Stomach (tissue), 9 donors: Measurements from ENCODE around the gene SYNPR. TPM values are rescaled to one million over a fixed set of nuclear protein-coding genes. Genes with fewer than 3 reads are reported as not detected.

Source experiments
- DNase-seq, 2 donors: peaks; one replicate each; pipeline versions ENCODE4 v3.0.0 to v3.0.0-alpha.2; 2013 to 2019
- H3K27ac ChIP-seq, 5 donors: fragments of 200-600 bp in 4 of 5; sonication (generic) in 4 of 5; one replicate each; pipeline ENCODE4 v1.5.1; 2013 to 2019; ENCODE audit warnings: mild to moderate bottlenecking in 1 of 5, moderate library complexity in 1 of 5
- H3K27me3 ChIP-seq, 3 donors: fragments of 200-600 bp; sonication (generic); one replicate each; pipeline ENCODE4 v1.5.1; 2017 to 2019; ENCODE audit warnings: mixed run types in 1 of 3
- H3K36me3 ChIP-seq, 4 donors: fragments of 200-600 bp; sonication (generic); 1 replicate in 3 of 4; 2 replicates in 1 of 4; pipeline ENCODE4 v1.5.1; 2016 to 2019
- H3K4me1 ChIP-seq, 4 donors: fragments of 200-600 bp; sonication (generic); one replicate each; pipeline ENCODE4 v1.5.1; 2016 to 2019
- H3K4me3 ChIP-seq, 4 donors: fragments of 200-600 bp; sonication (generic) in 3 of 4; one replicate each; pipeline ENCODE4 v1.5.1; 2016 to 2019; ENCODE audit warnings: mild to moderate bottlenecking in 1 of 4
- H3K9me3 ChIP-seq, 4 donors: fragments of 200-600 bp; sonication (generic); one replicate each; pipeline ENCODE4 v1.5.1; 2016 to 2019
- CTCF ChIP-seq, 7 experiments: fragments of 450-650 bp in 4 of 7; fragments of 200-600 bp in 3 of 7; sonication (generic) in 3 of 7; IDR thresholded peaks; one replicate each; pipeline ENCODE4 v1.5.1; 2016 to 2019; ENCODE audit warnings: antibody characterized with exemption in 7 of 7, control low read depth in 2 of 7, mild to moderate bottlenecking in 1 of 7
- EP300 ChIP-seq: sonication (generic); formaldehyde crosslinking; IDR thresholded peaks from one replicate; pipeline ENCODE4 v1.6.1; 2017; ENCODE audit warnings: antibody characterized with exemption
- POLR2A ChIP-seq, 4 donors: fragments of 450-650 bp; IDR thresholded peaks; one replicate each; pipeline ENCODE4 v1.6.1; 2016; ENCODE audit warnings: antibody characterized with exemption in 4 of 4, control low read depth in 2 of 4, mild to moderate bottlenecking in 1 of 4, moderate library complexity in 1 of 4
- POLR2AphosphoS5 ChIP-seq, 3 donors: sonication (generic); formaldehyde crosslinking; IDR thresholded peaks; one replicate each; pipeline ENCODE4 v1.6.1; 2016; ENCODE audit warnings: antibody characterized with exemption in 3 of 3
- WGBS, 5 donors: extraction: QIAGEN DNeasy Blood & Tissue Kit in 3 of 5; methylation state at CpG; one replicate each; pipeline versions ENCODE4 v1.1.5 to v1.1.7; 2013 to 2018; 5-methylcytosine and 5-hydroxymethylcytosine counted together
- intact Hi-C: fragments of 100-400 bp; cut with DNase I; formaldehyde crosslinking; loops from one replicate; pipeline ENCODE4 v1.15.1; 2023; ENCODE audit warnings: low total_unique reads
- polyA plus RNA-seq, 3 donors: library from polyadenylated mRNA; stranded (reverse); fragments of 200-250 nt; gene quantifications; one replicate each; pipeline ENCODE4 v1.2.3, GENCODE V29; 2013
- total RNA-seq, 5 donors: library from RNA; depleted of rRNA; stranded (reverse); fragments of >200 nt; gene quantifications; one replicate each; pipeline versions ENCODE4 v1.1.0 to v1.2.3, GENCODE V29; 2014 to 2016
- donor health status: healthy with polysubstance abuse.
- donor health status: Bipolar disorder and iron deficiency.
- donor health status: healthy.

The SYNPR gene
- total and polyA plus RNA-seq, 8 donors: 0.13 to 1.7 (median 0.31) TPM; not detected in 3

GRCh38 chr3:63582943-63583500, 304.9 kb downstream of the SYNPR start:
- Histone ChIP-seq H3K27me3 (no peaks in the 10 kb centered on the region), H3K27ac (no peak overlapping the region), H3K36me3 (no peaks in the 10 kb centered on the region), H3K9me3 (no peaks in the 10 kb centered on the region), H3K4me3 (no peak overlapping the region), H3K4me1 (no peaks in the 10 kb centered on the region)
- 90 to 95% (median 91%) methylated on average over 3 of the region's 3 CpGs for WGBS, 5 donors
- TF ChIP-seq POLR2A (IDR thresholded peaks at IDR 0.05): no peak
- DNase-seq: no peak
- intact Hi-C loops: no loop called here

GRCh38 chr3:63584681-63585080, 306.6 kb downstream of the SYNPR start:
- WGBS, 5 donors: 88 to 100% (median 97%) methylated on average over 1 of the region's 1 CpG
- TF ChIP-seq EP300: no peak
- no peak for TF ChIP-seq POLR2A (IDR thresholded peaks at IDR 0.05)
- TF ChIP-seq POLR2AphosphoS5 (IDR thresholded peaks at IDR 0.05): no peak
- TF ChIP-seq CTCF (IDR thresholded peaks at IDR 0.05): no peak
- Histone ChIP-seq H3K9me3 (peaks cover 0 to 11% (median 8%) of the 10 kb centered on the region in 4 donors), H3K36me3 (no peaks in the 10 kb centered on the region), H3K27ac (no peak overlapping the region), H3K4me3 (no peak overlapping the region), H3K4me1 (no peaks in the 10 kb centered on the region), H3K27me3 (no peaks in the 10 kb centered on the region)
- intact Hi-C loops: no loop called here
- no peak for DNase-seq

DNA sequence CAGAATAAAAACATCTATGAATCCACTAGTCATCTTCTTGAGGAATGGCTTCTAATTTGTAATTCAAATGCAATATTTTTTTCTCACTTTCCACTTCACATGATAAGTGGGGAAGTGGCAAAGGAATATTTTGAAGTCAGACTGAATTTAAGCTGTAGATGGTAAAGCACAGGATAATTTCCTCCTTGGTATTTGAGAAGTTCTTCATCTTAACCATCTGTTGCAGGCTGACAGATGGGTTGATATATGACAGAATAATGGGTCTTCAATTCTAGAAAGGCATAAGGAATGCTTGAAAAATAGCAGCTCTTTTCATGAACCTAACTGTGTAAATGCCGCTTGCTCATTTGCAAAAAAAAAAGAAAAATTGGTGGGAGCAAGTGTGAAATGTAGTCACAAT, 307.8 kb downstream of the SYNPR start:
- WGBS, 5 donors: 81 to 91% (median 90%) methylated on average over 1 of the region's 1 CpG
- H3K27ac ChIP-seq: no peak overlapping the region
- H3K36me3 ChIP-seq: no peaks in the 10 kb centered on the region
- DNase-seq: no peak
- H3K4me1 ChIP-seq: no peaks in the 10 kb centered on the region
- no peaks in the 10 kb centered on the region for H3K27me3 ChIP-seq
- TF ChIP-seq EP300 (no peak), POLR2AphosphoS5 (IDR thresholded peaks at IDR 0.05) (no peak), POLR2A (IDR thresholded peaks at IDR 0.05) (no peak)
- peaks cover 0 to 11% (median 8%) of the 10 kb centered on the region in 4 donors for H3K9me3 ChIP-seq
- intact Hi-C loops: no loop called here
- no peak overlapping the region for H3K4me3 ChIP-seq

GRCh38 chr3:63588895-63589294, 310.8 kb downstream of the SYNPR start:
- no peak for TF ChIP-seq EP300
- no peak for DNase-seq

GRCh38 chr3:63593779-63594178, 315.7 kb downstream of the SYNPR start:
- no peaks in the 10 kb centered on the region for H3K4me1 ChIP-seq
- no peaks in the 10 kb centered on the region for H3K36me3 ChIP-seq
- no peak overlapping the region for H3K4me3 ChIP-seq
- H3K9me3 ChIP-seq: peaks cover 0 to 6% (median 4%) of the 10 kb centered on the region in 4 donors
- no peak overlapping the region for H3K27ac ChIP-seq
- 36 to 61% (median 45%) methylated on average over 2 of the region's 2 CpGs for WGBS, 5 donors
- no peaks in the 10 kb centered on the region for H3K27me3 ChIP-seq
- no peak for DNase-seq
- no peak for TF ChIP-seq CTCF (IDR thresholded peaks at IDR 0.05)
- TF ChIP-seq POLR2AphosphoS5 (IDR thresholded peaks at IDR 0.05): no peak
- no peak for TF ChIP-seq EP300
- intact Hi-C loops: no loop called here

More at GRCh38 chr3:63588895-63589294, 310.8 kb downstream of the SYNPR start:
- H3K9me3 ChIP-seq: peaks cover 0 to 11% (median 8%) of the 10 kb centered on the region in 4 donors
- no peak overlapping the region for H3K4me3 ChIP-seq
- no peaks in the 10 kb centered on the region for H3K36me3 ChIP-seq
- no peaks in the 10 kb centered on the region for H3K4me1 ChIP-seq
- no peak overlapping the region for H3K27ac ChIP-seq
- WGBS, 5 donors: 90 to 98% (median 95%) methylated on average over 1 of the region's 1 CpG
- intact Hi-C loops: no loop called here
- H3K27me3 ChIP-seq: no peaks in the 10 kb centered on the region

DNA sequence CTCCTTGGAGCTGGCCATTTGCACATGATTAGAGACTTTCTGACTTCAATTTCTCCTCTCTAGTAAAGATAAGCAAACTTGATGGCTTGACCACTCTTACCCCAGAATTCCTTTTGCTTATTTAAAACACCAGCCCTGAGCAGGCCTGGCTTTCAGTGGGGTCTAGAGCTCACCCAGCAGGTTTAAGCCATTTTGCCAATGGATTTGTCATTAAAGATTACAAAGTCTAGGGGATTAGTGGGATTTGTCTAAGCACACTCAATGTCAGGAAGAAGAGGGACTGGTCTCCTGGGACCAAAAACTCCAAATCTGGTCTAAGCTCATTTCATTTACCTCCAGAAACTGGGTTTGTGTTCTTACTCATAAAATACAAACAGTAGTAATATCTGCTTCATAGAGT, 317.1 kb downstream of the SYNPR start:
- no peak for TF ChIP-seq POLR2AphosphoS5 (IDR thresholded peaks at IDR 0.05)
- TF ChIP-seq CTCF (IDR thresholded peaks at IDR 0.05): no peak
- no peak for TF ChIP-seq POLR2A (IDR thresholded peaks at IDR 0.05)
- no peak for TF ChIP-seq EP300
- H3K4me1 ChIP-seq: no peaks in the 10 kb centered on the region
- H3K9me3 ChIP-seq: no peaks in the 10 kb centered on the region
- intact Hi-C loops: no loop called here
- no peaks in the 10 kb centered on the region for H3K27me3 ChIP-seq
- no peak overlapping the region for H3K27ac ChIP-seq
- DNase-seq: no peak
- H3K36me3 ChIP-seq: no peaks in the 10 kb centered on the region
- H3K4me3 ChIP-seq: no peak overlapping the region
